SH-SY5Y (cell line): ENCODE results near the gene CCR5AS.

Experiments used
- GATA2 ChIP-seq: IDR thresholded peaks from 2 replicates; pipeline ENCODE4 v1.6.1; 2011; ENCODE audit warnings: mild to moderate bottlenecking, low read depth, low read length
- GATA3 ChIP-seq: IDR thresholded peaks from 2 replicates; pipeline ENCODE4 v1.6.1; 2011; ENCODE audit warnings: low read depth, mild to moderate bottlenecking, low read length, moderate library complexity

CCR5AS gene

DNA sequence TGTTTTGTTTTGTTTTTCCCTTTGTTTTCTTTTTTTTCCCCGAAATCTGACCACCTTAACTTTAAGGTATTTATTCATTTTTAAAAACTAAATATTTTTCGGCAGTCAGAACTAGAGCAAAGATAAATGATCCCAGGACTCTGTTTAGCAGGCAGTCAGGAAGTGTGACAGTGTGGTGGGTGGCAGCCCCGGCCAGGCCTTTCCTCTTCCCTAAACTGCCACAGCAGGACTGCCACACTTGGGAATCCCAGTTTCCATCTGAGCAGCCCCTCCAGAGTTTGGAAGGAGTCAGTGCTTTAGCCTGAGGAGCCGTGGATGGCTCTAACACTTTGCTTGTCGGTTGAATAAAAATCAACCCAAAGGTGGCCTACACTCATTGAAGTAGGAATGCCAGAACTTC is 7.1 kb upstream of the CCR5AS start:
- TF ChIP-seq GATA2 (no peak), GATA3 (no peak)

DNA sequence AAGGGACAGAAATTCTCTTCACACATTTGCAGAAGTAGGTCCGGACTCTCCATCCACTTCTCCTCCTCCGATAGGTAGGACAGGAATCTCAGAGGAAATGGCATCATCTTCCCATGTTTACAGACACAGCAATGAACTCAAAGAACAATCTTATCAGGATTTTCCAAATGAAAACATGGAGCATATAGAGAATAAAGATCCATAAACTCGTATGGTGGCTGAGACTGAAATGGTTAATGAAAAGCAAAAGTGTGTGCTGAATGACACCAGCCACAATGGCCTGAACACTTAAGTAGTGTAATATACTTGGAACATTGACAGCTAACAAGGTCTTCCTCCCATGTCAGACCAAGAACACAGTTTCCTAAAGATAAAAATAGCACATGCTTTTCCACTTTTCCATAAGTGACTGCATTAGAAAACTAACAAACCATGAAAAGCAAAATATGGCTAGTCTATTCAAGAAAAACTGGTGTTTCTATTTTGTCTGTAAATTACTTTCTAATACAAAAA is 6.0 kb upstream of the CCR5AS start:
- no peak for TF ChIP-seq GATA2
- no peak for TF ChIP-seq GATA3

DNA sequence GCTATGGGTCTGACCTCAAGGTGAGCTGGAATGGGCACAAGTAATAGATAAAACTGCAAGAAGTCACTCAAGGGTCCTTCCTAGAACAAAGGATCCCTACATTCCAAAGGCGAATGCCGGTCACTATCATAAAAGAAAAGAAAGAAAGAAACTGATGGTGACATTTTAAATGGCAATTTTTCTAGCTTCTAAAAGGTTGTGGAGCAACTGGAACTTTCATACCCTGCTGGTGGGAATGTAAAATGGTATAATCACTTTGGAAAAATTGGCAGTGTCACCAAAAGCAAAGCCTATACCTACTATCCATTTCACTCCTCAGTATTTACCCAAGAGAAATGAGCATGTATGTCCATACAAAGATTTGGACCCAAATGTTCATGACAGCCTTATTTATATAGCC is 4.4 kb upstream of the CCR5AS start:
- TF ChIP-seq GATA3 (no peak), GATA2 (no peak)

DNA sequence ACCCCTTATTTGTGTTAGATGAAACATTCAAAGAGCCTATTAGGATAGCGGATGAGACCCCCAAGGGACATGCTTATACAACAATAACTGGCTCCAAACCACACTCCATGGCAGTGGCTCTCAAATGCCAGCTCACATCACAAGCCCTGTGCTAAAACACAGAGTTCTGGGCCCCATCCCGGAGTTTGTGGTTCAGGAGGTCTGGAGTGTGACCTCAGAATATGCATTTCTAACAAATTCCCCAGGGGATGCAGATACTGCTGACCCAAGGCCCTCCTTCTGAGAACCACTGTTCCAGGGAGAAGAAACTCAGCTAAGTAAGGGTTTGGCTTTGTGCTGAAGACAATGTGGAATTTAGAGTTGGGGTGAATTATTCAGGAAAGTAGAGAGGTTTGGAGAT is 3.8 kb upstream of the CCR5AS start:
- no peak for TF ChIP-seq GATA2
- TF ChIP-seq GATA3: no peak

DNA sequence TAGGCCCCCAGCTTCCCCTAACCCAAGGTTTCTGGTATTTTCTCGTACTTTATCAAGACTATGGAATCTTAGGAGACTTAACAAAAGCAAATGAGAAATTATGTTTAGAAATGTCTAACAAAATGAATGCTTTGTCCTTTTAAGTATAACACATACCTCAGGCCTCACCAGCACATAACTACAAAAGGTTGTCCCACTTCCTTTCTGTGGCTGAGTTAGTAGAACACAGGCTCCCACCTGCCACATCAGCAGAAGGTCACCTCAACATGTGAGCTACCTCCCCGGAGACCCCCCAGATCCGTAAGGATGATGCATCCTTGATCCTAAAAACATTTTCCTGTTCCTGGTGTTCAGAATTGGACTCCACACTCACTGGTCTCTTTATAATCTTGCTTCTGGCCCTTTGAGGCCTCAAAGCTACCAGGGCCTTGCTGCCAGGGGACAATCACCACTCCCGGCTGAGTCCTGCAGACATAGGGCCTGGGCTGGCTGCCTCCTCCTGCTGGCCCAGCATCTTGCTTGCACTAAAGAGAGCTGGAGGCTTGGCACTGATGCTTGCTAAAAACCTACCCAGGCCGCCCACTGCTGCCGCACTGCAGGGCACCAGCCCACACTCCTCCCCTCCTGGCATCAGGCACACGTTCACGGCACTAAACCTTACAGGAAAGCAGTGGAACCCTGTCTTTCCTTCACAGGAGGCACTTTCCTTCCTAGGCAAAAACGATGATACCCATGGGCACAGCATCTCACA is 3.0 kb upstream of the CCR5AS start:
- TF ChIP-seq GATA2 (no peak), GATA3 (no peak)

DNA sequence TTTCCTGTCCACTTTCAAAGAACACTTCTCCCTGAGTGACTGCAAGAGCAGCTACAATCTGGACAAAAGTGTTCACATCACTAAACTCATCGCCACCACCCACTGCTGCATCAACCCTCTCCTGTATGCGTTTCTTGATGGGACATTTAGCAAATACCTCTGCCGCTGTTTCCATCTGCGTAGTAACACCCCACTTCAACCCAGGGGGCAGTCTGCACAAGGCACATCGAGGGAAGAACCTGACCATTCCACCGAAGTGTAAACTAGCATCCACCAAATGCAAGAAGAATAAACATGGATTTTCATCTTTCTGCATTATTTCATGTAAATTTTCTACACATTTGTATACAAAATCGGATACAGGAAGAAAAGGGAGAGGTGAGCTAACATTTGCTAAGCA is 2.0 kb upstream of the CCR5AS start:
- no peak for TF ChIP-seq GATA3
- TF ChIP-seq GATA2: no peak

DNA sequence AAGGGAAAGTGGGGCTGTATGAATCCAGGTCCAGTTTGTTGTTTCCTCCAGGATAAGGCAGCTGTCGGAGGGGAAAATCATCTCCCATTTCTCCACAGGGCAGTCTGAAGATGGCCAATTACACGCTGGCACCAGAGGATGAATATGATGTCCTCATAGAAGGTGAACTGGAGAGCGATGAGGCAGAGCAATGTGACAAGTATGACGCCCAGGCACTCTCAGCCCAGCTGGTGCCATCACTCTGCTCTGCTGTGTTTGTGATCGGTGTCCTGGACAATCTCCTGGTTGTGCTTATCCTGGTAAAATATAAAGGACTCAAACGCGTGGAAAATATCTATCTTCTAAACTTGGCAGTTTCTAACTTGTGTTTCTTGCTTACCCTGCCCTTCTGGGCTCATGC is 1.1 kb upstream of the CCR5AS start:
- no peak for TF ChIP-seq GATA2
- no peak for TF ChIP-seq GATA3

DNA sequence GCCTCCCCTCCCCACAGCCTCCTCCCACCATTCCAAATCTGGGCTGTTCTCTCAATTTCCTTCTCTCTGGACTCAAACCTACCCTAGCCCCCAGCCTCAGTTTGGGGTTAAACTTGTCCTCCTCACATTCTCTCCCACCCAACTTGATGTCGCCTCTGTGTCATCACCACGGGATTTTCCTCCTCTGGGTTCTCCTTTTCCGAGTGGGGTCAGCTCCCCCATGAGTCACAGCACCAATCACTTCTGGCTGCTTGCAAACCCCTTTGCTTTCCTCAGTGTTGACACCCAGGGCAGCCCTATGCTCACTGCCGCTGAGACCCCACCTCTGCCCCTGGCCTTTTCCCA is 451 bp downstream of the CCR5AS start:
- TF ChIP-seq GATA3 (no peak), GATA2 (no peak)

DNA sequence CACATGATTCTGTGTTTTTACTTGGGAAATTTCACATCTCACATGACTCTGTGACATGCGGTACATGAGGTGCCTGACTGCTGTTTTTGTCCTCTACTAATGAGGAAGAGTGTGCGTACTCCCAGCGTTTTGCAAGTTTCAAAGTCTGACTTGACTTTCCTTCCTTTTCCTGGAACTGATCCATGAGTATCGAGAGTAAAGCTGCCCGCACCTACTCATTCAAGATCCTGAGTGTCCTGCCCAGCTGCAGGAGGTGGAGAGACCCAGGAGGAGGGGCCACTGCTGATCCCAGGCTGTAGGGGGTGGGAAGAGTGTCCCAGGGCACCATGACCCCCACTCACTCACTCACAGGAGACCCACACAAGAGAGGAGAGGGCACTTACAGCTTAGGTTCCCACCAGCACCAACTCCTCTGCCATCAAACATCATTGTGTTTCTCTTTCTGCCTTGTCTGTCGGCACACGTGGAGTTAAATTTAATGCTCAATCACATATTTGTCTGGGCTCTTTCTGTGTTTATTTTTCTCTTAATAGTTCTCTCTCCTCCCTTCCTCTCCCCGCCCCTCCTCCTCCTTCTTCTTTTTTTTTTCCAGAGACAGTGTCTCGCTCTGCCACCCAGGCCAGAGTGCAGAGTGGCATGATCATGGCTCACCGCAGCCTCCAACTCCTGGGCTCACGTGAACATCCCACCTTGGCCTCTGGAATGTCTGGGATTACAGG is 1.4 kb downstream of the CCR5AS start:
- TF ChIP-seq GATA3 (no peak), GATA2 (no peak)

DNA sequence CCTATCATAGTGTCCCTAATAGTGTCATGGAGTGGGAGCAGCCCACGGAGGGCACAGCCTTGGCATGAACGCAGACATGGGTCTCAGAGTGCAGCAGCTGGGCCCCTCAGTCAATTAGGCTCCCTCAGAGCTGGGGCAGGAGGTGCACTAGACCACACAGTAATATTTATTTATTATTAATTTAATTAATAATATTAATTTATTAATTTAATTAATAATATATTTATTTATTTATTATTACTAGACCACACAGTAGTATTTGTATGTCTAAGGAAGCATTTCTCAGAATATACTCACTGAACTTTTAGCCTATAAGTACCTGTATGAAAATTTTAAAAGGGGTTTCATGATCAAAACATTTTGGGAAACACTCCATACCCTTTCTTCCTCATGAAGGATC is 5.3 kb downstream of the CCR5AS start:
- TF ChIP-seq GATA3 (no peak), GATA2 (no peak)

DNA sequence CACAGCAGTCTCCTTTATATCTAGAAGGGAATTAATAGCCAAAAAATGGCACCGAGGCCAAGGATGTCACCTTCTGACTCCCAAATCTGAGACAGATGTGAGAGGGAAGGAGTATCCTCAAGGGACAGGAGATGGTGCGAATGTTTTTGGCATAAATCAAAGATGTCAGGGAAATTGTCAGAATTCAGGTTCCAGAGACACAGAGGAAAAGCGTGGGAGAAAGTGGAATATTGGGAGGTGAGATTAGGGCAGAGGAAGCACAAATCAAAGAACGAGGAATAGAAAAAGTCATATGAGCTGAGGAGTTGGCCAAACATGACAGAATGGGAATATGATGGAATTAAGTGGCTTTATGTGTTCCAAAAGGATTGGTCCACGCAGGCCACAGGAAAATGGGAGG is 6.0 kb downstream of the CCR5AS start:
- no peak for TF ChIP-seq GATA3
- no peak for TF ChIP-seq GATA2

DNA sequence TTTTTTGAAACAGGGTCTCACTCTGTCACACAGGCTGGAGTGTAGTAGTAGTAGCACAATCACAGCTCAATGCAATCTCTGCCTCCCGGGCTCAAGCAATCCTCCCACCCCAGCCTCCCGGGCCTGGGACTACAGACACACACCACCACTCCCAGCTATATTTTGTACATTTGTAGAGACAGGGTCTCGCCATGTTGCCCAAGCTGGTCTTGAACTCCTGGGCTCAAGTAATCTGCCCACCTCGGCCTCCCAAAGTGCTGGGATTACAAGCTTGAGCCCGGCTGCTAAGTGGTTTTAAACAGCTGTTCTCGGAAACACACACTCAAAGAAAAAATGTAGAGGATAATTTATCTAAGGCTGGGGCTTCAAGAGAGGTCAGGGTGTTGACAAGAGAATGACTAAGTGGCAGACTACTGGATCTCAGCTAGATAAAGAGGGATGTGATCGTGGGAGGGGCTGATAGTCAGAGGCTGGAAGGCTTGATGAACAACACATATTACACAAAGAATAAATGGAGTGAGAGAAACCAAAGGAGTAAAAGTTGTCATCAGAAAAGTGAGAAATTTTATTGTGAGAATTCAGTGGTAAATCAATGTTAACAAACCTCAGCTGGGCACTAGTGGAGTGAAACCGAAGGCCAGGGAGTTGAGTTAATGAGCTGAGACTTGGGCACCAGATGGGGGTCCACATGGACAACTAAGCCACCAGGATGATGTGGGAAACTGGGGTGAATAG is 6.7 kb downstream of the CCR5AS start:
- TF ChIP-seq GATA2: no peak
- TF ChIP-seq GATA3: no peak

DNA sequence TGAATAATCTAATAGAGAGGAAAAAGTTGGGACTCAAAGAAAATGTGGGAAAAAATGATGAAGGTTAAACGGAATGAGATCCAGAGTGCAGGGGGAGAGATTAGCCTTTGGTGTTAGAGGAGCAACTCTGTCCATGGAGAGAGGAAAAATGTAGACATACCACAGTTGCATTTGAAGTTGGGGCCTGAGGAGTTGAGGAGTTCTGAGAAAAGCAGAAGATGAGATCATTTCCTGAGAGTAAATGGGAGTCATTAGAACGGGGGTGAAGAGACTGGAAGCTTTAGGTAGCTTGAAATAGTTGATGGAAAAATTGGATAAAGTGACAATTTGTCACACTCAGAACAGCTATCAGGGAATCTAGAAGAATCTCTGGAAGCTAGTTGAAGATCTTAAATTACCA is 7.3 kb downstream of the CCR5AS start:
- no peak for TF ChIP-seq GATA2
- TF ChIP-seq GATA3: no peak

DNA sequence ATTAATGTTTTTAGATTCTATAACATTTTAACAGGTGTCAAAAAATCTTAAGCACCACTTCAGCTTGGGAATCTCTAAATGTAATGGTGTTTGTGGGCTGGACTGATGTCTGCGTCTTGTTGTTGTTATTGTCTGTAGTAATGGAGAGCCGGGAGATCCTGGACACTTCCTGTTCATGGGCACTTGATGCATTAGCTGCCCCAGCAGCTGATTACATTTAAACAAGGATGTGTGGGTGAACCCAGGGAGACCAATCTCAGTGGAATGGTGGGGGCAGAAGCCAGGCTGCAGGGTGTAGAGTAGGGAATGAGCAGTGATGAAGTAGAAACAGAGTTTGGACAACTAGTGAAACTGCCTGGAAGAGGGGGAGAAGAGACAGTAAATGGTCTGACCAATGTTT is 7.8 kb downstream of the CCR5AS start:
- TF ChIP-seq GATA2: no peak
- no peak for TF ChIP-seq GATA3
